Endothelial cell of umbilical vein (primary cell): ENCODE results near the gene GABARAPL1. TPM values are rescaled to one million over a fixed set of nuclear protein-coding genes. Genes with fewer than 3 reads are reported as not detected.

Source experiments
- BruUV-seq: library from RNA; stranded (reverse); fragments of 400-500 nt; replicated peaks from 2 replicates; lab custom pipeline; 2021; lab: Mats Ljungman, UMichigan
- CTCF ChIA-PET: fragments of 300-600, 350-600 bp; sonication (Branson Sonifier 250); formaldehyde crosslinking; loops from one replicate; lab custom pipeline; 2021; ENCODE audit warnings: antibody characterized with exemption, inconsistent platforms; lab: Charles Lee
- POLR2A ChIA-PET: fragments of 300-600, 350-600 bp; sonication (Branson Sonifier 250); formaldehyde crosslinking; loops from one replicate; lab custom pipeline; 2021; ENCODE audit warnings: antibody characterized with exemption, inconsistent platforms; lab: Charles Lee
- DNase-seq: peaks from one replicate; pipeline ENCODE4 v3.0.0-alpha.2; 2011; ENCODE audit warnings: low read depth, low spot score
- FAIRE-seq: peaks from 2 replicates; lab custom pipeline; 2011; peaks lifted over from hg19 to GRCh38; lab: Jason Lieb, UNC
- H2AFZ ChIP-seq: 2 replicates; pipeline ENCODE4 v1.6.0; 2012; ENCODE audit warnings: low read depth, low read length, control low read depth, inconsistent platforms
- H3K27ac ChIP-seq: 2 replicates; pipeline ENCODE4 v1.5.1; 2011; ENCODE audit warnings: low read depth, mild to moderate bottlenecking, control low read depth, low read length, moderate library complexity; ENCODE audit not compliant: insufficient read depth
- H3K27me3 ChIP-seq, 2 experiments: 2 replicates each; pipeline versions ENCODE4 v1.6.0 to v1.6.1; 2011; ENCODE audit warnings: low read length in 2 of 2, mixed read lengths in 1 of 2; ENCODE audit not compliant: control insufficient read depth in 2 of 2, insufficient read depth in 2 of 2
- H3K36me3 ChIP-seq, 2 experiments: 2 replicates in 1 of 2; 3 replicates in 1 of 2; pipeline ENCODE4 v1.5.1; 2011; ENCODE audit warnings: low read length in 2 of 2, mild to moderate bottlenecking in 1 of 2, moderate library complexity in 1 of 2; ENCODE audit not compliant: control insufficient read depth in 2 of 2, insufficient read depth in 2 of 2; ENCODE audit errors: extremely low read depth in 1 of 2
- H3K4me1 ChIP-seq: 3 replicates; pipeline ENCODE4 v1.5.1; 2011; ENCODE audit warnings: mild to moderate bottlenecking, low read length; ENCODE audit not compliant: control insufficient read depth, insufficient read depth; ENCODE audit errors: extremely low read depth
- H3K4me2 ChIP-seq: 2 replicates; pipeline ENCODE4 v1.6.1; 2011; ENCODE audit warnings: low read length, control low read depth, mixed read lengths; ENCODE audit not compliant: insufficient read depth
- H3K4me3 ChIP-seq, 3 experiments: fragments of 200-600 bp in 1 of 3; sonication (generic), shearing (Covaris generic) in 1 of 3; replicated peaks in 1 of 3; 2 replicates each; pipeline ENCODE4 v1.5.1; 2011 to 2016; ENCODE audit warnings: control low read depth in 3 of 3, low read length in 3 of 3, mild to moderate bottlenecking in 2 of 3, inconsistent platforms in 1 of 3, low read depth in 1 of 3, moderate library complexity in 1 of 3; ENCODE audit not compliant: insufficient read depth in 1 of 3
- H3K79me2 ChIP-seq: 2 replicates; pipeline ENCODE4 v1.6.0; 2012; ENCODE audit warnings: low read length, inconsistent platforms; ENCODE audit not compliant: control insufficient read depth, insufficient read depth
- H3K9ac ChIP-seq: replicated peaks from 2 replicates; pipeline ENCODE3; 2011; ENCODE audit warnings: low read length, control low read depth; ENCODE audit not compliant: insufficient read depth; ENCODE audit errors: extremely low read depth
- H3K9me1 ChIP-seq: replicated peaks from 3 replicates; pipeline ENCODE4 v1.6.0; 2011; ENCODE audit warnings: mild to moderate bottlenecking, low read length; ENCODE audit not compliant: control insufficient read depth, insufficient read depth; ENCODE audit errors: extremely low read depth
- H3K9me3 ChIP-seq: replicated peaks from 2 replicates; pipeline ENCODE4 v1.5.1; 2012; ENCODE audit warnings: low read length, inconsistent platforms; ENCODE audit not compliant: control insufficient read depth, insufficient read depth
- H4K20me1 ChIP-seq: replicated peaks from 2 replicates; pipeline ENCODE3; 2011; ENCODE audit warnings: mild to moderate bottlenecking, low read length; ENCODE audit not compliant: control insufficient read depth, insufficient read depth; ENCODE audit errors: extremely low read depth
- EZH2 ChIP-seq: IDR thresholded peaks from 2 replicates; pipeline ENCODE4 v1.6.1; 2012; ENCODE audit warnings: borderline replicate concordance, low read depth, mild to moderate bottlenecking, moderate library complexity, low read length, inconsistent platforms; ENCODE audit not compliant: severe bottlenecking
- FOS ChIP-seq: IDR thresholded peaks from 2 replicates; pipeline ENCODE4 v1.6.1; 2011; ENCODE audit warnings: mild to moderate bottlenecking, low read length, moderate library complexity, borderline replicate concordance; ENCODE audit not compliant: insufficient read depth
- GATA2 ChIP-seq: IDR thresholded peaks from 2 replicates; pipeline ENCODE4 v1.7.0; 2011; ENCODE audit warnings: low read depth, mild to moderate bottlenecking, moderate library complexity, mixed read lengths, low read length; ENCODE audit not compliant: insufficient read length, insufficient read depth
- JUN ChIP-seq: IDR thresholded peaks from 2 replicates; pipeline ENCODE4 v1.6.1; 2011; ENCODE audit warnings: borderline replicate concordance, low read depth; ENCODE audit not compliant: insufficient read length, insufficient read depth
- MYC ChIP-seq: IDR thresholded peaks from one replicate; pipeline ENCODE4 v1.6.1; 2011; ENCODE audit warnings: mild to moderate bottlenecking, low read depth, low read length
- POLR2A ChIP-seq: IDR thresholded peaks from 2 replicates; pipeline ENCODE4 v1.6.1; 2012; ENCODE audit warnings: low read depth, mild to moderate bottlenecking, control low read depth, low read length
- POLR2AphosphoS5 ChIP-seq: IDR thresholded peaks from 2 replicates; pipeline ENCODE4 v1.6.1; 2012; ENCODE audit warnings: low read depth, mild to moderate bottlenecking, control low read depth, low read length, moderate library complexity; ENCODE audit not compliant: insufficient read depth
- dilution Hi-C: fragments of 300-500 bp; cut with MboI; formaldehyde crosslinking; loops from one replicate; pipeline ENCODE4 v1.15.0; 2019; ENCODE audit warnings: low sequenced_read_pairs; ENCODE audit not compliant: extremely low pct_ligation_motif_present
- intact Hi-C: fragments of 100-400 bp; cut with micrococcal nuclease; formaldehyde crosslinking; loops from one replicate; pipeline ENCODE4 v1.10.0; 2022
- polyA plus RNA-seq, 4 experiments: library from polyadenylated mRNA; depleted of rRNA in 3 of 4; stranded (reverse) in 3 of 4; unstranded in 1 of 4; fragments of >200 nt; gene quantifications; 2 replicates each; pipeline versions ENCODE4 v1.2.1 to v1.2.3, GENCODE V29; 2011 to 2012; ENCODE audit warnings: missing spikeins in 1 of 4
- total RNA-seq: library from RNA; stranded (reverse); gene quantifications from 2 replicates; pipeline ENCODE4 v1.2.3, GENCODE V29; 2021
- TF ChIP-seq, protein P1 (sequence below): IDR thresholded peaks from 2 replicates; pipeline ENCODE4 v1.6.1; 2011; ENCODE audit not compliant: insufficient read depth, insufficient read length
- TF ChIP-seq, protein P2 (sequence below), 2 donors: IDR thresholded peaks; 1 replicate in 1 of 2; 2 replicates in 1 of 2; pipeline ENCODE4 v1.5.1; 2011; ENCODE audit warnings: low read length in 2 of 2, mild to moderate bottlenecking in 2 of 2, moderate library complexity in 2 of 2, control low read depth in 1 of 2, inconsistent platforms in 1 of 2, low read depth in 1 of 2; ENCODE audit not compliant: insufficient read depth in 1 of 2; ENCODE audit errors: extremely low read depth in 1 of 2

The GABARAPL1 gene
- total and polyA plus RNA-seq, 2 donors (not counting 3 experiments of a cell fraction or from before 2014, with no cell fraction given) = 59.4 to 65.6 TPM

DNA sequence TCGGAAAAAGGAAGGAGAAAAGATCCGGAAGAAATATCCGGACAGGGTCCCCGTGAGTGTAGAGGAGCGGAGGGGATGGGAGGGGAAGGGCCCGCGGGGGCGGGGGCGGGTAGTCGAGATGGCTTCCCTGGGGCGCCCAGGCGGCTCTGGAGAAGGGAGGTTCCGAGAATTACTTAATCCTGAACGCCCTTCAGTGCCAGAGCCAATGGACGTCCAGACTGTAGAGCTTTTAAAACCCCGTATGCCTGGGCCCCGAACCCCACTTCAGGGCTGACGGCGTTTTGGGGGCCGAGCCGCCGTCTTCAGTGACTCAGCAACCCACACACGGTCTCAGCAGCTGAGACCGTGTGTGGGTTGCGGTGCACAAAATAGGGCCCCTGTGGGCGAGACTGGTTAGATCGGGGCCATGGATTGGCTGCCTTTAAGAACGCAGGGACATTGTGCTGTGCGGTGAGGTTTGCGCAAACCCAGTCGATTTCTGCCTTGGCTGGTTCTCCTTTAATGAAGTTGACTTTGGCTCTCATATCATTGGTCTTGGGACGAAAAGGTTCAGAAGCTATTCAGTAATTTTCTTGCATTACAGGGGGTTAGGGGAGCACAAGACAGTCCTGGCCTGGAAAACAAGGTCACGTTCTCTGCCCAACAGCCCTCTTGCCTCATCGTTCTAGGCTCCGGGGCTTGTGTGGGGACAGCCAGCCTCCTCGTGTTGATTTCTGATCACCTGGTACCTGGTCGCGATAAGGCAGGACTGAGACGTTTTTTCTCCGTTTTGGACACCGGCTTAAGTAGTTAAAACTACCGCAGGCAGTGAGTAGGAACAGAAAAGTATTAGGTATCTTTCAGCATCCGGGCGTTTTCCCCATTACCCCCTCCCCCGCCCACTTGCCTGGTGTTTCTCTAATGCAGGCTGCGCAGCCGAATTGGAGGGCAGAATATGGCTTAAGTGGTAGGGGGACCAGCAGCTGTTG lies 775 bp downstream of the GABARAPL1 start:
- H3K36me3 ChIP-seq = peaks cover 0 to 3% of the 10 kb centered on the region in 2 experiments
- peak overlapping the region; percentile 98 for H3K9ac ChIP-seq
- ChIA-PET CTCF (interaction anchor here (1.1 to 4.0 kb wide), 7 partner anchors 10 to 537 kb away, joined by 3 to 22 read pairs (median 6); no protein-coding TSS in a partner anchor), POLR2A (interaction anchor here (1.3 to 1.7 kb wide), 2 partner anchors 145 to 182 kb away, joined by 5 to 10 read pairs; no protein-coding TSS in a partner anchor)
- no peaks in the 10 kb centered on the region for H4K20me1 ChIP-seq
- H3K4me2 ChIP-seq = peak overlapping the region; percentile 100
- H2AFZ ChIP-seq = peak overlapping the region; percentile 4
- intact Hi-C loops (loop anchor here (5.0 kb wide), 2 partner anchors 196 to 459 kb away; partner anchors contain the start of gene STYK1), dilution Hi-C loops (no loop called here)
- H3K9me1 ChIP-seq = no peaks in the 10 kb centered on the region
- H3K27me3 ChIP-seq = no peaks in the 10 kb centered on the region
- H3K9me3 ChIP-seq = no peaks in the 10 kb centered on the region
- peak; percentile 72 for DNase-seq
- TF ChIP-seq GATA2 (no peak), EZH2 (no peak), MYC (no peak), POLR2AphosphoS5 (no peak), FOS (peak; percentile 26), JUN (no peak), POLR2A (peak; percentile 25)
- TF ChIP-seq, protein P1, sequence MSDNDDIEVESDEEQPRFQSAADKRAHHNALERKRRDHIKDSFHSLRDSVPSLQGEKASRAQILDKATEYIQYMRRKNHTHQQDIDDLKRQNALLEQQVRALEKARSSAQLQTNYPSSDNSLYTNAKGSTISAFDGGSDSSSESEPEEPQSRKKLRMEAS = no peak
- TF ChIP-seq, protein P2, sequence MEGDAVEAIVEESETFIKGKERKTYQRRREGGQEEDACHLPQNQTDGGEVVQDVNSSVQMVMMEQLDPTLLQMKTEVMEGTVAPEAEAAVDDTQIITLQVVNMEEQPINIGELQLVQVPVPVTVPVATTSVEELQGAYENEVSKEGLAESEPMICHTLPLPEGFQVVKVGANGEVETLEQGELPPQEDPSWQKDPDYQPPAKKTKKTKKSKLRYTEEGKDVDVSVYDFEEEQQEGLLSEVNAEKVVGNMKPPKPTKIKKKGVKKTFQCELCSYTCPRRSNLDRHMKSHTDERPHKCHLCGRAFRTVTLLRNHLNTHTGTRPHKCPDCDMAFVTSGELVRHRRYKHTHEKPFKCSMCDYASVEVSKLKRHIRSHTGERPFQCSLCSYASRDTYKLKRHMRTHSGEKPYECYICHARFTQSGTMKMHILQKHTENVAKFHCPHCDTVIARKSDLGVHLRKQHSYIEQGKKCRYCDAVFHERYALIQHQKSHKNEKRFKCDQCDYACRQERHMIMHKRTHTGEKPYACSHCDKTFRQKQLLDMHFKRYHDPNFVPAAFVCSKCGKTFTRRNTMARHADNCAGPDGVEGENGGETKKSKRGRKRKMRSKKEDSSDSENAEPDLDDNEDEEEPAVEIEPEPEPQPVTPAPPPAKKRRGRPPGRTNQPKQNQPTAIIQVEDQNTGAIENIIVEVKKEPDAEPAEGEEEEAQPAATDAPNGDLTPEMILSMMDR (IDR thresholded peaks at IDR 0.05; ENCODE audit: extremely low read depth in 1 of 2, insufficient read depth in 1 of 2, low read depth in 1 of 2, low read length in 2 of 2) = no peak
- TSS peak; percentile 53 for BruUV-seq
- H3K4me3 ChIP-seq = peak overlapping the region; percentile 46 to 99 (median 93)
- H3K27ac ChIP-seq = peak overlapping the region; percentile 96
- H3K79me2 ChIP-seq = peaks cover 38% of the 10 kb centered on the region
- H3K4me1 ChIP-seq = peaks cover 11% of the 10 kb centered on the region
- FAIRE-seq = peak; percentile 28
